GM12892 (cell line): ENCODE results near the gene GSDMA.
"Not testable (repeated sequence)": the region's sequence is repeated elsewhere in the genome, so short reads cannot be mapped to it uniquely, and the experiment has no call there.

ENCODE experiments used
- POLR2A ChIP-seq: IDR thresholded peaks from 2 replicates; pipeline ENCODE4 v1.6.1; 2011; ENCODE audit warnings: low read depth, low read length, control low read depth
- POLR2AphosphoS5 ChIP-seq: IDR thresholded peaks from 2 replicates; pipeline ENCODE4 v1.6.1; 2011; ENCODE audit warnings: low read depth, low read length, control low read depth
- TAF1 ChIP-seq: IDR thresholded peaks from 2 replicates; pipeline ENCODE4 v1.6.1; 2011; ENCODE audit warnings: low read depth, mild to moderate bottlenecking, control low read depth, low read length, borderline replicate concordance

DNA sequence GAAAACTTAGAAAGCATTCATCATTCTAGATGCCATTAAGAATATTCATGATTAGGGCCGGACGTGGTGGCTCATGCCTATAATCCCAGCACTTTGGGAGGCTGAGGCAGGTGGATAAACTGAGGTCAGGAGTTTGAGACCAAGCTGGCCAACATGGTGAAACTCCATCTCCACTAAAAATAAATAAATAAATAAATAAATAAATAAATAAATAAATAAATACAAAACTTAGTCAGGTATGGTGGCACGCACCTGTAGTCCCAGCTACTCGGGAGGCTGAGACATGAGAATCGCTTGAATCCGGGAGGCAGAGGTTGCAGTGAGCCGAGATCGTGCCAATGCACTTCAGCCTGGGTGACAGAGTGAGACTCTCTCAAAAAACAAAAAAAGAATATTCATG lies 38.5 kb downstream of the GSDMA start:
- TF ChIP-seq POLR2A, POLR2AphosphoS5, TAF1: not testable (repeated sequence)
